Fibroblast of pulmonary artery (primary cell): ENCODE results near the gene PLXDC2.
A peak's percentile ranks its signal among the peaks of the same experiment; 100 is the strongest.

Source experiments
- DNase-seq: peaks from one replicate; pipeline ENCODE4 v3.0.0-alpha.2; 2010; ENCODE audit warnings: low read depth
- H3K4me3 ChIP-seq: replicated peaks from 2 replicates; pipeline ENCODE4 v1.5.1; 2011; ENCODE audit warnings: low read depth, mild to moderate bottlenecking, control low read depth, low read length, moderate library complexity
- CTCF ChIP-seq: IDR thresholded peaks from 2 replicates; pipeline ENCODE4 v1.5.1; 2011; ENCODE audit warnings: mild to moderate bottlenecking, control low read depth, low read length, inconsistent platforms; ENCODE audit errors: missing control alignments

PLXDC2 gene

DNA sequence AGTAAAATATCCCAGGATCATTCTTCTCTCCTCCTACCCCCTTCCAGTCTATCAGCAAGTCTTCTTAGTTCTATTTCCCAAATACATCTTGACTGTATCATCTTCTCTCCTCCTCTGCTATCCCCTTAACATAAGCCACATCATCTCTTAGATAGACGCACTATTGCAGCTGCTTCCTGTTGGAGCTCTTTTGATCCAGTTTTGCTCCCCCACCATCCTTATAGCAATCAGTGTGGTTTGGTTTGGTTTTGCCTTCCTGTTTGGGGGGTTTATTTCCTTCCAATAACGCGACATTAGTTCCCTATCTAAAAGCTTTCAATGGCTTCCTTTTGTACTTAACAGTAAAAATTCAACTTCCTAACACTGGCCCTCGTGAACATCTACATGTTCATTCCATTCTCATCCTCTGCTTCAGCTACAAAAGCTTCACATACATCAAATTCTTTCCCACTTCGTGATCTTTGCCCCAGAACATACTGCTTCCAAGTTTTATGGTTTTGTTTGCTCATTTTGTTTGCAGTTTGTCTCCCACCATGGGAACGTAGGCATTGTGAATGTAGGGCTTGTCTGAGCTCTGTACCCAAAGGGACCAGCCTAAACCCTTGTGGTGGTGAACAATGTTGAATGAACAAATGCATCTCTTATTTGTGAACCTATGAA is 33.7 kb upstream of the PLXDC2 start:
- DNase-seq: no peak
- H3K4me3 ChIP-seq: no peak overlapping the region
- no peak for TF ChIP-seq CTCF

DNA sequence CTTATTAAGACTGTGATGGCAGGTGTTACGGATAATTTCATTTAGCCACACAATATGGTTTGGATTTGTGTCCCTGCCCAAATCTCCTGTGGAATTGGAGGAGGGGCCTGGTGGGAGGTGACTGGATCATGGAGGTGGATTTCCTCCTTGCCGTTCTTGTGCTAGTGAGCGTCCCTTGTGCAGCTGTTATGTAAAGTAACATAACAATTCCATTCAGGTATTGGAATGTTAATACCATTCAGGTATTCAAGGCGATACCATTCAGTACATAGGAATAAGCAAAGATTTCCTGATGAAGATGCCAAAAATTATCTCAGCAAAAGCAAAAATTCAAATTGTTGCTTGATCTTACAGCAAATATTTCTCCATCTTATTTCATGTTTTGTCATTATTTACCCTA is 32.5 kb upstream of the PLXDC2 start:
- no peak for DNase-seq
- no peak for TF ChIP-seq CTCF
- H3K4me3 ChIP-seq: no peak overlapping the region

DNA sequence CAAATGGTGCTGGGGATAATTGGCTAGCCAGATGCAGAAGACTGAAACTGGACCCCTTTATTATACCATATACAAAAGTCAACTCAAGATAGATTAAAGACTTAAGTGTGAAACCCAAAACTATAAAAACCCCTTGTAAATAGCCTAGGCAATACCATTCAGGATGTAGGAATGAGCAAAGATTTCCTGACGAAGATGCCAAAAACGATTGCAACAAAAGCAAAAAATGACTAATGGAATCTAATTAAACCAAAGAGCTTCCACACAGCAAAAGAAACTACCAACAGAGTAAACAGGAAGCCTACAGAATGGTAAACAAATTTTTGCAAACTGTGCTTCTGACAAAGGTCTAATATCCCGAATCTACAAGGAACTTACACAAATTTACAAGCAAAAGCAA is 30.9 kb upstream of the PLXDC2 start:
- no peak overlapping the region for H3K4me3 ChIP-seq
- no peak for TF ChIP-seq CTCF
- DNase-seq: peak; percentile 19

DNA sequence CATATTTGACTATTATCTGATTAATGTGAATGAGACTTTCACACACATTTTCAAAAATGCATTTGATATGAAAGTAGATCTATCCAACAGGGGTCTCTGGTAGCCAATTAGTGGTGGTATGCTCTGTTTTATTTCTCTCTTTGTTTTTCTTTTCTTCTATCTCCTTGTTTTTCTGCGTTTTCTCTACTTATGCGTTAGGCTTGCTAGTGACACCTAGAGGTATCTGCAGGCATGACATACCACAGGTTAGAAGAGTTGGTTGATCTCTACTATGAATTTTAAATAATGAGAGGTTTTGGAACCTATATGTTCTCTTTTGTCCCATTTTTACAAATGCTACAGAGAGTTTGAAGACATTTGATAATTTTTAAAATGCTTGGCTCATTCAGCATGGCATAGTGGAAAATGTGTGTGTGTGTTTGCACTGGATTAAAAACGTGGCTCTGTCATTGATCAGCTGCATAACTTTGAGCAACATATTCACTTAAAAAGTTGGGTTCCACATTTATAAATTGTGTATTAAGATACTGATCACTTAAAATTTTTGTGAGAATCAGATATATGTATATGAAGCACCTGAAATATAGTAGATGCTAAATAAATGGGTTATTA is 28.1 kb upstream of the PLXDC2 start:
- H3K4me3 ChIP-seq: no peak overlapping the region
- peak; percentile 80 for DNase-seq
- TF ChIP-seq CTCF: peak; percentile 98

DNA sequence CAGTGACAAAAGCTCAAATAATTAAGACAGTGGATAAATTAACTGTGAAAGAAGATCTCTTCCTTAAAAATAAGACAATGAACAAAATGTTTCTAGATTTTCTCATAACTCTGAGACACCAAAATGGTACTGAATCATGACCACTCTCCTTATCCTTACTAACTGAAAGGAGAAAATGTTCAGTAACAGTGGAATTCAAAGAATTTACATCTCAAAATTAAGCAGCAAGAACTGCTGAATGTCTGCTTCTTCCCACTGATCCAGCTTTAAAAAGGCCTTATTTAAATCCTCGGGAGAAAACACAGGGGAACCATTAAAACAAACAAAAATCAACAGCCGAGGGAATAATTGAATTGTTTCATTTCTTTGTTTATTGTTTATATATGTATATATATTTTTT is 27.3 kb upstream of the PLXDC2 start:
- no peak for DNase-seq
- H3K4me3 ChIP-seq: no peak overlapping the region
- TF ChIP-seq CTCF: no peak

- no peak for DNase-seq
- TF ChIP-seq CTCF: no peak
These were observed 26.6 kb upstream of the PLXDC2 start for GRCh38 chr10:19789607-19790006.

GRCh38 chr10:19791032-19791431 is 25.2 kb upstream of the PLXDC2 start:
- peak; percentile 39 for DNase-seq
- no peak for TF ChIP-seq CTCF
- H3K4me3 ChIP-seq: no peak overlapping the region

More at GRCh38 chr10:19789607-19790006, 26.6 kb upstream of the PLXDC2 start:
- no peak overlapping the region for H3K4me3 ChIP-seq
